HEK293T (cell line): Measurements from ENCODE around the gene SETD3.

Experiments used
- CTCF ChIA-PET: fragments of 350-600 bp; formaldehyde crosslinking; extraction: SDS; loops from one replicate; lab custom pipeline; 2021; ENCODE audit warnings: antibody characterized with exemption, inconsistent platforms; lab: Yijun Ruan, JAX
- POLR2A ChIA-PET: fragments of 350-600 bp; formaldehyde crosslinking; extraction: SDS; loops from one replicate; lab custom pipeline; 2020; ENCODE audit warnings: antibody characterized with exemption, inconsistent platforms; lab: Yijun Ruan, JAX
- DNase-seq: peaks from one replicate; pipeline ENCODE4 v3.0.0; 2012; ENCODE audit warnings: mixed read lengths; ENCODE audit errors: extremely low spot score
- ARNT ChIP-seq: fragments of 450-650 bp; IDR thresholded peaks from 2 replicates; pipeline ENCODE4 v1.6.1; 2017; ENCODE audit warnings: mild to moderate bottlenecking
- BHLHE40 ChIP-seq: fragments of 450-650 bp; IDR thresholded peaks from 2 replicates; pipeline ENCODE4 v1.6.1; 2016; ENCODE audit warnings: mild to moderate bottlenecking, moderate library complexity, borderline replicate concordance
- CTBP1 ChIP-seq: fragments of 450-650 bp; IDR thresholded peaks from 2 replicates; pipeline ENCODE4 v1.6.1; 2016; ENCODE audit warnings: borderline replicate concordance
- ELF4 ChIP-seq: fragments of 450-650 bp; IDR thresholded peaks from 2 replicates; pipeline ENCODE4 v1.6.1; 2017; ENCODE audit warnings: antibody characterized with exemption
- FOXA1 ChIP-seq: fragments of 450-650 bp; IDR thresholded peaks from 2 replicates; pipeline ENCODE4 v1.6.1; 2016; ENCODE audit warnings: mild to moderate bottlenecking
- FOXK2 ChIP-seq: fragments of 450-650 bp; IDR thresholded peaks from 2 replicates; pipeline ENCODE4 v1.6.1; 2016; ENCODE audit warnings: mild to moderate bottlenecking
- FOXM1 ChIP-seq: fragments of 450-650 bp; IDR thresholded peaks from 2 replicates; pipeline ENCODE4 v1.6.1; 2017; ENCODE audit warnings: mild to moderate bottlenecking, borderline replicate concordance
- HDGF ChIP-seq: fragments of 450-650 bp; IDR thresholded peaks from 2 replicates; pipeline ENCODE4 v1.6.1; 2017; ENCODE audit warnings: antibody characterized with exemption, borderline replicate concordance
- L3MBTL2 ChIP-seq: fragments of 450-650 bp; conservative IDR thresholded peaks from 2 replicates; pipeline ENCODE4 v1.6.1; 2016; ENCODE audit warnings: mild to moderate bottlenecking
- LEF1 ChIP-seq: fragments of 450-650 bp; IDR thresholded peaks from 2 replicates; pipeline ENCODE4 v1.6.1; 2017; ENCODE audit warnings: mild to moderate bottlenecking, borderline replicate concordance
- NFRKB ChIP-seq: fragments of 450-650 bp; IDR thresholded peaks from 2 replicates; pipeline ENCODE4 v1.6.1; 2016; ENCODE audit warnings: mild to moderate bottlenecking, moderate library complexity
- PKNOX1 ChIP-seq: fragments of 450-650 bp; IDR thresholded peaks from 2 replicates; pipeline ENCODE4 v1.6.1; 2016
- SP1 ChIP-seq: fragments of 450-650 bp; IDR thresholded peaks from 2 replicates; pipeline ENCODE4 v1.6.1; 2017
- SUZ12 ChIP-seq: fragments of 450-650 bp; IDR thresholded peaks from 2 replicates; pipeline ENCODE4 v1.6.1; 2016; ENCODE audit warnings: mild to moderate bottlenecking
- TARDBP ChIP-seq: fragments of 450-650 bp; IDR thresholded peaks from 2 replicates; pipeline ENCODE4 v1.6.1; 2016
- ZNF384 ChIP-seq: fragments of 450-650 bp; IDR thresholded peaks from 2 replicates; pipeline ENCODE4 v1.6.1; 2016

Gene SETD3

GRCh38 chr14:99412117-99413061 lies 68.3 kb downstream of the SETD3 start:
- DNase-seq = no peak
- CTCF ChIA-PET = interaction anchor here (0.7 to 1.3 kb wide), 4 partner anchors 19 to 93 kb away, joined by 3 to 5 read pairs (median 3); no protein-coding TSS in a partner anchor

GRCh38 chr14:99410019-99410418 lies 70.6 kb downstream of the SETD3 start:
- POLR2A ChIA-PET = no interaction called here
- CTCF ChIA-PET = no interaction called here
- no peak for DNase-seq
- TF ChIP-seq SUZ12 (no peak), SP1 (no peak)

More at GRCh38 chr14:99412117-99413061, 68.3 kb downstream of the SETD3 start:
- TF ChIP-seq FOXM1 = no peak
- TF ChIP-seq TARDBP = no peak
- no peak for TF ChIP-seq CTBP1
- TF ChIP-seq NFRKB = no peak
- no peak for TF ChIP-seq SP1
- TF ChIP-seq LEF1 = no peak
- no peak for TF ChIP-seq FOXA1
- TF ChIP-seq BHLHE40 = no peak
- no peak for TF ChIP-seq PKNOX1
- no peak for TF ChIP-seq FOXK2
- no peak for TF ChIP-seq ZNF384
- TF ChIP-seq ARNT = no peak
- TF ChIP-seq SUZ12 = no peak
- no peak for TF ChIP-seq HDGF
- POLR2A ChIA-PET = interaction anchor here (1.0 kb wide), 1 partner anchor 19 kb away, joined by 3 read pairs; no protein-coding TSS in a partner anchor

- ChIA-PET CTCF (interaction anchor here (1.7 to 3.0 kb wide), 2 partner anchors 16 to 20 kb away, joined by 7 to 12 read pairs; no protein-coding TSS in a partner anchor), POLR2A (no interaction called here)
- no peak for TF ChIP-seq NFRKB
- TF ChIP-seq LEF1 = no peak
- TF ChIP-seq HDGF = no peak
- no peak for TF ChIP-seq FOXA1
- no peak for TF ChIP-seq CTBP1
- TF ChIP-seq ARNT = no peak
- no peak for TF ChIP-seq ELF4
- no peak for DNase-seq
Measured at GRCh38 chr14:99408971-99409289, 71.7 kb downstream of the SETD3 start.

GRCh38 chr14:99408286-99408970 lies 72.2 kb downstream of the SETD3 start:
- CTCF ChIA-PET = interaction anchor here (1.7 to 3.0 kb wide), 2 partner anchors 15 to 20 kb away, joined by 7 to 12 read pairs; no protein-coding TSS in a partner anchor
- no peak for DNase-seq
- POLR2A ChIA-PET = no interaction called here
- no peak for TF ChIP-seq FOXK2
- TF ChIP-seq LEF1 = no peak
- no peak for TF ChIP-seq BHLHE40
- no peak for TF ChIP-seq SP1
- TF ChIP-seq L3MBTL2 = no peak
- no peak for TF ChIP-seq ARNT
- TF ChIP-seq PKNOX1 = no peak
- TF ChIP-seq ELF4 = no peak
- no peak for TF ChIP-seq FOXA1
- TF ChIP-seq ZNF384 = no peak
- no peak for TF ChIP-seq FOXM1

GRCh38 chr14:99407416-99407815 lies 73.2 kb downstream of the SETD3 start:
- DNase-seq = no peak
- ChIA-PET CTCF (interaction anchor here (0.6 to 3.0 kb wide), 5 partner anchors 8 to 98 kb away, joined by 3 to 12 read pairs (median 7); no protein-coding TSS in a partner anchor), POLR2A (no interaction called here)
- TF ChIP-seq SUZ12 (no peak), PKNOX1 (no peak), ZNF384 (no peak), FOXM1 (no peak), ELF4 (no peak), SP1 (no peak), FOXA1 (no peak), TARDBP (no peak), L3MBTL2 (no peak), NFRKB (no peak), LEF1 (no peak), BHLHE40 (no peak), CTBP1 (no peak), FOXK2 (no peak)

- no peak for TF ChIP-seq FOXA1
- TF ChIP-seq ZNF384 = no peak
- no peak for TF ChIP-seq SP1
- DNase-seq = no peak
- ChIA-PET CTCF (interaction anchor here (1.7 to 2.4 kb wide), 3 partner anchors 10 to 14 kb away, joined by 10 to 27 read pairs (median 18); no protein-coding TSS in a partner anchor), POLR2A (no interaction called here)
Measured at GRCh38 chr14:99402950-99403349, 77.7 kb downstream of the SETD3 start.
